H9 (cell line): ENCODE measurements around the gene TRIM24. TPM values are rescaled to one million over a fixed set of nuclear protein-coding genes. Genes with fewer than 3 reads are reported as not detected.
A peak's percentile ranks its signal among the peaks of the same experiment; 100 is the strongest.

Source experiments
- DNase-seq: peaks from one replicate; pipeline ENCODE4 v3.0.0-alpha.2; 2017
- H2AFZ ChIP-seq: one replicate; pipeline ENCODE4 v1.6.1; 2013; ENCODE audit warnings: mild to moderate bottlenecking, low read length, control low read depth, moderate library complexity
- H2AK5ac ChIP-seq: 2 replicates; pipeline ENCODE4 v1.6.1; 2013; ENCODE audit warnings: low read length, control low read depth, mixed read lengths; ENCODE audit not compliant: insufficient read length
- H2BK120ac ChIP-seq: one replicate; pipeline ENCODE4 v1.6.1; 2013; ENCODE audit warnings: low read depth, mild to moderate bottlenecking, low read length, control low read depth, inconsistent platforms; ENCODE audit not compliant: poor library complexity, severe bottlenecking
- H2BK12ac ChIP-seq: 2 replicates; pipeline ENCODE4 v1.6.1; 2013; ENCODE audit warnings: low read length, control low read depth, mixed read lengths, low read depth; ENCODE audit not compliant: insufficient read length
- H2BK15ac ChIP-seq: 2 replicates; pipeline ENCODE4 v1.6.1; 2013; ENCODE audit warnings: low read depth, low read length, control low read depth
- H2BK20ac ChIP-seq: one replicate; pipeline ENCODE4 v1.6.1; 2013; ENCODE audit warnings: low read depth, mild to moderate bottlenecking, low read length, control low read depth, inconsistent platforms; ENCODE audit not compliant: poor library complexity, severe bottlenecking
- H2BK5ac ChIP-seq: 2 replicates; pipeline ENCODE4 v1.6.1; 2013; ENCODE audit warnings: low read length, control low read depth, mixed read lengths; ENCODE audit not compliant: insufficient read length
- H3K14ac ChIP-seq: 2 replicates; pipeline ENCODE4 v1.6.1; 2013; ENCODE audit warnings: low read length, control low read depth; ENCODE audit not compliant: insufficient read depth
- H3K18ac ChIP-seq: 2 replicates; pipeline ENCODE4 v1.6.1; 2013; ENCODE audit warnings: low read depth, mild to moderate bottlenecking, mixed read lengths, low read length, control low read depth; ENCODE audit not compliant: insufficient read length
- H3K23ac ChIP-seq: 2 replicates; pipeline ENCODE4 v1.6.1; 2013; ENCODE audit warnings: low read length, control low read depth, mixed read lengths, low read depth; ENCODE audit not compliant: insufficient read length
- H3K23me2 ChIP-seq: 2 replicates; pipeline ENCODE4 v1.6.1; 2013; ENCODE audit warnings: low read depth, mild to moderate bottlenecking, mixed read lengths, low read length, control low read depth; ENCODE audit not compliant: insufficient read length, poor library complexity, severe bottlenecking
- H3K27ac ChIP-seq: 2 replicates; pipeline ENCODE4 v1.5.1; 2013; ENCODE audit warnings: low read length, control low read depth, mixed read lengths, low read depth; ENCODE audit not compliant: insufficient read length
- H3K27me3 ChIP-seq: 2 replicates; pipeline ENCODE4 v1.6.1; 2013; ENCODE audit warnings: low read length, control low read depth, inconsistent platforms; ENCODE audit not compliant: insufficient read depth
- H3K4ac ChIP-seq: 2 replicates; pipeline ENCODE4 v1.6.1; 2013; ENCODE audit warnings: low read depth, mild to moderate bottlenecking, control low read depth, inconsistent platforms, low read length, moderate library complexity
- H3K4me1 ChIP-seq: 2 replicates; pipeline ENCODE4 v1.6.1; 2013; ENCODE audit warnings: low read length, control low read depth, inconsistent platforms; ENCODE audit not compliant: insufficient read depth
- H3K4me2 ChIP-seq: 2 replicates; pipeline ENCODE4 v1.6.1; 2013; ENCODE audit warnings: low read length, control low read depth, mixed read lengths; ENCODE audit not compliant: insufficient read length, insufficient read depth
- H3K56ac ChIP-seq: 2 replicates; pipeline ENCODE4 v1.6.1; 2013; ENCODE audit warnings: low read depth, mild to moderate bottlenecking, mixed read lengths, low read length, control low read depth; ENCODE audit not compliant: insufficient read length
- H3K79me1 ChIP-seq: 2 replicates; pipeline ENCODE4 v1.6.1; 2013; ENCODE audit warnings: low read depth, mild to moderate bottlenecking, moderate library complexity, low read length, control low read depth, inconsistent platforms; ENCODE audit not compliant: insufficient read depth, poor library complexity, severe bottlenecking
- H3K79me2 ChIP-seq: 2 replicates; pipeline ENCODE4 v1.6.1; 2013; ENCODE audit warnings: low read length, control low read depth, inconsistent platforms; ENCODE audit not compliant: insufficient read depth
- H3K9ac ChIP-seq: 2 replicates; pipeline ENCODE4 v1.6.1; 2013; ENCODE audit warnings: low read length, control low read depth, mixed read lengths; ENCODE audit not compliant: insufficient read length; ENCODE audit errors: extremely low read depth
- H3K9me3 ChIP-seq: one replicate; pipeline ENCODE4 v1.6.1; 2013; ENCODE audit warnings: low read depth, low read length, inconsistent platforms; ENCODE audit not compliant: control insufficient read depth
- H3T11ph ChIP-seq: one replicate; pipeline ENCODE4 v1.6.1; 2013; ENCODE audit warnings: mild to moderate bottlenecking, low read length, control low read depth, inconsistent platforms
- H4K20me1 ChIP-seq: one replicate; pipeline ENCODE4 v1.6.1; 2013; ENCODE audit not compliant: control insufficient read depth, insufficient read length, insufficient read depth
- H4K5ac ChIP-seq: 2 replicates; pipeline ENCODE4 v1.6.1; 2013; ENCODE audit warnings: low read depth, mild to moderate bottlenecking, mixed read lengths, low read length, control low read depth; ENCODE audit not compliant: insufficient read length
- H4K8ac ChIP-seq: replicated peaks from 2 replicates; pipeline ENCODE4 v1.6.1; 2013; ENCODE audit warnings: low read length, control low read depth, mixed read lengths, low read depth; ENCODE audit not compliant: insufficient read length
- H4K91ac ChIP-seq: 2 replicates; pipeline ENCODE4 v1.6.1; 2013; ENCODE audit warnings: low read depth, mild to moderate bottlenecking, moderate library complexity, mixed read lengths, low read length, control low read depth; ENCODE audit not compliant: insufficient read length
- H3K27ac Mint-ChIP-seq, 3 experiments: 2 replicates in 2 of 3; 3 replicates in 1 of 3; pipeline ENCODE4 v1.8.0; 2020 to 2021; ENCODE audit warnings: mixed read lengths in 3 of 3, mild to moderate bottlenecking in 1 of 3, moderate library complexity in 1 of 3
- H3K27me3 Mint-ChIP-seq: 2 replicates; pipeline ENCODE4 v1.8.0; 2021; ENCODE audit warnings: low read depth, mild to moderate bottlenecking, moderate library complexity, mixed read lengths
- H3K36me3 Mint-ChIP-seq, 3 experiments: 2 replicates in 2 of 3; 3 replicates in 1 of 3; pipeline ENCODE4 v1.8.0; 2020 to 2021; ENCODE audit warnings: low read depth in 3 of 3, mixed read lengths in 3 of 3; ENCODE audit not compliant: insufficient read depth in 1 of 3
- H3K4me1 Mint-ChIP-seq, 2 experiments: 2 replicates each; pipeline ENCODE4 v1.8.0; 2020; ENCODE audit warnings: mixed read lengths in 2 of 2
- H3K4me3 Mint-ChIP-seq, 2 experiments: 2 replicates in 1 of 2; 3 replicates in 1 of 2; pipeline ENCODE4 v1.8.0; 2020 to 2021; ENCODE audit warnings: mild to moderate bottlenecking in 2 of 2, mixed read lengths in 2 of 2, moderate library complexity in 1 of 2
- H3K9me3 Mint-ChIP-seq, 2 experiments: 2 replicates in 1 of 2; 3 replicates in 1 of 2; pipeline ENCODE4 v1.8.0; 2020; ENCODE audit warnings: mild to moderate bottlenecking in 2 of 2, mixed read lengths in 2 of 2, moderate library complexity in 1 of 2
- WGBS: extraction: QIAGEN DNeasy Blood & Tissue Kit; methylation state at CpG from one replicate; pipeline ENCODE4 v1.1.7; 2013; ENCODE audit warnings: missing lambda C conversion rate, low lambda C conversion rate, mixed read lengths; ENCODE audit not compliant: insufficient read length; ENCODE audit errors: extremely low coverage; 5-methylcytosine and 5-hydroxymethylcytosine counted together
- total RNA-seq: library from RNA; stranded (reverse); gene quantifications from 2 replicates; pipeline ENCODE4 v1.2.1, GENCODE V29; 2021
- TF ChIP-seq, protein P1 (sequence below): fragments of 200-600 bp; sonication (generic); conservative IDR thresholded peaks from 3 replicates; pipeline ENCODE4 v1.8.0; 2021; ENCODE audit warnings: antibody characterized with exemption, mild to moderate bottlenecking

The TRIM24 gene
- total RNA-seq, 1 experiment from 2014 or later, result 260 TPM

DNA sequence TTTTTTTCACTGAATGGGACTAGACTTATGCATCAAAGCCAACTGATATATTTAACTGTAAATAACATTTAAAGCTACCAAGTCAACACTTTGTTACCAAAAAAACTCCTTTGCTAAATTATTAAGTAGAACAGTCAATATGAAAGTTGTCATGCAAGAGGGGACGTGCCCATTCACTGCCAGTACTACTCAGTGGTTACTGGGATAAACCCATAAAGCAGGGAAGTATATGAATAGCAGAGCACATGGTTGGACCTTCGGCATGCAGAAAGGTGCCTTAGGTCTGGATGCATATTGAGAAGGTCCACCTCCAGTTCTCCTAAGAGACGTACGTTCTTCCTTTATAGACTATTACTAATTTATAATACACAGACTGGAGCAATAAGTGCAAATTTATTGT, 121.0 kb downstream of the TRIM24 start:
- TF ChIP-seq, protein P1, sequence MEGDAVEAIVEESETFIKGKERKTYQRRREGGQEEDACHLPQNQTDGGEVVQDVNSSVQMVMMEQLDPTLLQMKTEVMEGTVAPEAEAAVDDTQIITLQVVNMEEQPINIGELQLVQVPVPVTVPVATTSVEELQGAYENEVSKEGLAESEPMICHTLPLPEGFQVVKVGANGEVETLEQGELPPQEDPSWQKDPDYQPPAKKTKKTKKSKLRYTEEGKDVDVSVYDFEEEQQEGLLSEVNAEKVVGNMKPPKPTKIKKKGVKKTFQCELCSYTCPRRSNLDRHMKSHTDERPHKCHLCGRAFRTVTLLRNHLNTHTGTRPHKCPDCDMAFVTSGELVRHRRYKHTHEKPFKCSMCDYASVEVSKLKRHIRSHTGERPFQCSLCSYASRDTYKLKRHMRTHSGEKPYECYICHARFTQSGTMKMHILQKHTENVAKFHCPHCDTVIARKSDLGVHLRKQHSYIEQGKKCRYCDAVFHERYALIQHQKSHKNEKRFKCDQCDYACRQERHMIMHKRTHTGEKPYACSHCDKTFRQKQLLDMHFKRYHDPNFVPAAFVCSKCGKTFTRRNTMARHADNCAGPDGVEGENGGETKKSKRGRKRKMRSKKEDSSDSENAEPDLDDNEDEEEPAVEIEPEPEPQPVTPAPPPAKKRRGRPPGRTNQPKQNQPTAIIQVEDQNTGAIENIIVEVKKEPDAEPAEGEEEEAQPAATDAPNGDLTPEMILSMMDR, result no peak
- Histone ChIP-seq H2BK20ac (no peak overlapping the region), H4K20me1 (no peaks in the 10 kb centered on the region), H2AFZ (no peak overlapping the region), H2BK5ac (no peak overlapping the region), H3K27me3 (no peaks in the 10 kb centered on the region), H3K9ac (no peak overlapping the region), H3K4me2 (no peak overlapping the region), H3K23me2 (no peaks in the 10 kb centered on the region), H3K27ac (no peak overlapping the region), H2AK5ac (no peak overlapping the region), H3K14ac (no peak overlapping the region), H4K5ac (no peak overlapping the region), H3K9me3 (no peaks in the 10 kb centered on the region), H3K4ac (no peak overlapping the region), H3K79me2 (no peaks in the 10 kb centered on the region), H3T11ph (no peak overlapping the region), H3K23ac (no peak overlapping the region), H3K4me1 (no peaks in the 10 kb centered on the region), H4K8ac (no peak overlapping the region), H3K56ac (no peak overlapping the region), H2BK120ac (no peak overlapping the region), H3K18ac (no peak overlapping the region), H3K79me1 (peaks cover 2% of the 10 kb centered on the region), H4K91ac (no peak overlapping the region), H2BK12ac (no peak overlapping the region), H2BK15ac (no peak overlapping the region)
- Mint-ChIP-seq H3K27me3 (peaks cover 1% of the 10 kb centered on the region; the same call in 1 of the 2 replicates), H3K4me3 (no peak overlapping the region), H3K36me3 (peaks cover 76 to 96% (median 95%) of the 10 kb centered on the region in 3 experiments), H3K9me3 (no peaks in the 10 kb centered on the region), H3K27ac (peak overlapping the region in 1 of 3 experiments; percentile 20; a peak in 1 of 7 replicates), H3K4me1 (0 out of 4 replicates have a peak, but pooled peaks cover 0 to 3% of the 10 kb centered on the region in 2 experiments)
- DNase-seq, result no peak
- WGBS, result no CpG with 5 or more reads among the region's 4 CpGs
